Skeletal muscle cell (primary cell): ENCODE data around the gene STX18.

ENCODE experiments used
- DNase-seq: peaks from one replicate; pipeline ENCODE4 v3.0.0-alpha.2; 2010; ENCODE audit warnings: low read depth
- H3K4me3 ChIP-seq: 2 replicates; pipeline ENCODE4 v1.5.1; 2011; ENCODE audit warnings: low read depth, mild to moderate bottlenecking, control low read depth, low read length, moderate library complexity

The STX18 gene

DNA sequence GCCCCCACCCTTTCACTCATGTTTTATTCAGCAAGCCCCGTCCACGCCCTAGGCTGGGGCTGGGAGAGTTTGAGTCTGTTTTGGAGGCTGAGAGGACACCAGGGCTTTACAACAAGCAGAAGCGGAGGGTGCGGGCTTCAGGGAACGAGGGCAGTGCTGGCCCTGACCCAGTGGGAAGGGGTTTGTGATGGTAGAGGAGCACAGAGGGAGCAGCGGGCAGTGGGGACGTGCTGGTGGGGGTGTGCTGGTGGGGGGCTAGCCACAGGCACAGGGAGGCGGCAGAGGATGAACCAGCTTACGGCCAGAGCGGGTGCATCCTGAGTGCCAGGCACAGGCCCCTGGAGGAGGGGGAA lies 128.5 kb downstream of the STX18 start:
- H3K4me3 ChIP-seq = no peak overlapping the region
- no peak for DNase-seq

DNA sequence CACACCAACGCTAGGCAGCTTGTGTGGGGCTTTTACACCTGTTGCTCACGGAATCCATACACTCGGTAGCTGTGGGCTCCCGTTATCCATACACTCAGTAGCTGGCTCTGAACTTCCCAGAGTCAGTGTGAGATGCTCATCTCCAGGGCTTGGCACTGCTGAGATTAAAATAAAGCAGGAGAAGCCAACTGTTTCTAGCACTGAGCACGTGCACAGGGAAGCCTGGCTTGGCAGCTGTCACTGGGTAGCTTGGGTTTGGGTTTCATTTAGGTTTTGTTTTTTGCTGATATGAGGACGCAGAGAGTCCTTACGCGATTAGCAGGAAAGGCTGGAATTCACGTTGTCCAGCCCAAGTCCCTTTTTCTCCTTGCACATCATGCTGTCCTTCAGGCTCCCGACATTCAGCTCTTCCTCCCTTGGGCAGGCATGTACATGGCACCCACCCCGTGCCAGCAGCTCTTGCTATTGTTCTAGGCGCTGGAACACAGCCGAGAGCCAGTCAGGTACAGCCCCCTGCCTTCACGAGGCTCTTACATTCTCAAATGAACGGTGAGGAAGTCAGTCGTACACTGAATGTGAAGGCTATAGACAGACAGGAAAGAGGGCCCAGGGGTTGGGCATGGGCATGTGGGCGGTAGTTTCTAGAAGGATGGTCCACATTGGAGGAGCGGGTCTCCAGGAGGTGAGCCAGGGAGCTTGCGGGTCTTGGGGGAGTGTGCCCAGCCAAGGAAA lies 129.0 kb downstream of the STX18 start:
- H3K4me3 ChIP-seq = no peak overlapping the region
- DNase-seq = no peak

DNA sequence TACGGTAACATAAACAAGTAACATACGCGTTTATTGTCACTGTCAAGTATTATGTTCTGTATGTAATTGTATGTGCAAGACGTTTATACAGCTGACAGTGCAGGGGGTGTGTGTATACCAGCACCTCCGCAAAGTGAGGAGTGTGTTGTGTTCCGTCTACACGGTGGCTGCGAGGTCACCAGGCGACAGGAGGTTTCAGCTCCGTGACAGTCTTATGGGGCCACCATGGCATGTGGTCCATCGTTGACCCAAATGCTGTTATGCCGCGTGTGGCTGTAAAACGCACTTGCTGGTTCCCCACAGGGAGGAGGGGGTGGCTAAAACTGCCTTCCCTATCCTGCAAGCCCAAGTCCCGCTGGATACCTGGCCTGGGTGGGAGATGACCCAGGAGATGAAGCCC lies 129.9 kb downstream of the STX18 start:
- DNase-seq = no peak
- no peak overlapping the region for H3K4me3 ChIP-seq

DNA sequence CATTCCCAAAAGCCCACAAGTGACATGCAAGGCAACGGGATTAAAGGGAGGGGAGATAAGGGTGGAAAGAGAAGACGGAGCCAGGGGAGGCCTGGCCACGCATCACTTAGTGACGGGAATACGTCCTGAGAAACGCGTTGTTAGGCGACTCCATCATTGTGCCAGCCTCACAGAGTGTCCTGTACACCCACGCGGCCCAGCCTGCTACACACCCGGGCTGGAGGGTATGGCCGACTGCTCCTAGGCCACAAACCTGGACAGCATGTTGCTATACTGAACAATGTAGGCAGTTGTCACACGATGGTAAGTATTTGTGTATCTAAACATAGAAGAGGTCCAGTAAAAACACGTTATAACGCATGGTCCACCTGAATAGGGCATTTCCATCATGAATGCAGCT lies 131.6 kb downstream of the STX18 start:
- no peak for DNase-seq
- H3K4me3 ChIP-seq = no peak overlapping the region

DNA sequence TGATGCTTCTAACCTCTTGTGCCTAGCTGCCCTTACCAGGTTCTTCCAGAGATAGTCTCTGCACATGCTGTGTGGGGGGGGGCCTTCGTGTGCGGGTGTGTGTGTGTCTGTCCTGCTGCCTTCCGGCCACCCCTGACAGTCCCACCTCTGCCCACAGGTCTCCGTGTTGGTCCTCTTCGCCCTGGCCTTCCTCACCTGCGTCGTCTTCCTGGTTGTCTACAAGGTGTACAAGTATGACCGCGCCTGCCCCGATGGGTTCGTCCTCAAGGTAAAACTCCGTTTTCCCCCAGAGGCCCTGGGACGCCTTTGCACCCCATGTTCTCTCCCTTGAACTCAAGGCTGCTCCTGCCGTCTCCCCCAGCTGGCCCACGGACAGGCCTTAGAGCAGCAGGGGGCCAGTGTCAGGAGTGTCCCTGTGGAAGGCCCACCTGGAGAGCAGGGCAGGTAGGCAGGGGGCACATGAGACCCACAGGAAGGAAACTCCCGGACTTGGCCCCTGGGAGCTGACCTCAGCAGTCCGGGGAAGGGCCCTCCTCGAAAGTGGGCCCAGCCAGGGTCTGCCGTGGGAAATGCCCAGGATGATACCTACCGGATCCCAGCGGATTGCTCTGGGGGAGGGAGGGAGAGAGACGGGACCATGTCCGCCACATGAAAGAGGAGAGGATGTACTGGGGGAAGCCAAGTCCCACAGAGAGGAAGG lies 132.3 kb downstream of the STX18 start:
- no peak for DNase-seq
- no peak overlapping the region for H3K4me3 ChIP-seq

DNA sequence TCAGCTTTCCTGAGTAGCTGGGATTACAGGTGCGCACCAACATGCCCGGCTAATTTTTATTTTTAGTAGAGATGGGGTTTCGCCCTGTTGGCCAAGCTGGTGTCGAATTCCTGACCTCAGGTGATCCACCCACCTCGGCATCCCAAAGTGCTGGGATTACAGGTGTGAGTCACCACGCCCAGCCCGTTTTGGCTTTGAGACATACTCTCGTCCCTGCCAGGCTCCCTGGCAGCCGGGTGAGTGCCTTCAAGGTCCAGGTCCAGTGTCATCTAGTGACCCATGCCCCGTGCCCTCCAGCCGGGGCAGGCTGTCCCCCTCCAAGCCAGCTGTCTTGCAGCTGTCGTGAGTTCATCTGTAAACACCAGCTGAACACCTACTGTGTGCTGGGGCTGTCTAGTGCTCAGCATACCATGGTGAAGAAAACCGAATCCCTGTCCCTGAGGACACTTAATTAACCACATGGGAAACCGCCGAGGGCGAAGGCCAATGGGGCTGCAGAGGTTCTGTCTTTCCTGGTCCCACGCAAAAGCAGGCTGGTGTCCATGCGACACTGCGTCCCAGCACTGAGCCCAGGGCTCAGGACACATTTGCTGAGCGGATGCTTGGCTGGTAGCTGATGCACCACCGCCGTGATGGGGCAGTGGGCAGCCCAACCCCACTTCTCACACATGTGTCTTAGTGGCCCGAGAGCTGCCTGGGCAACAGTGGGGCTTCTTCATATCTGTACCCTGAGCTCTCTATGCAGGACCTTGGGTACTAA lies 133.1 kb downstream of the STX18 start:
- DNase-seq = no peak
- H3K4me3 ChIP-seq = no peak overlapping the region

DNA sequence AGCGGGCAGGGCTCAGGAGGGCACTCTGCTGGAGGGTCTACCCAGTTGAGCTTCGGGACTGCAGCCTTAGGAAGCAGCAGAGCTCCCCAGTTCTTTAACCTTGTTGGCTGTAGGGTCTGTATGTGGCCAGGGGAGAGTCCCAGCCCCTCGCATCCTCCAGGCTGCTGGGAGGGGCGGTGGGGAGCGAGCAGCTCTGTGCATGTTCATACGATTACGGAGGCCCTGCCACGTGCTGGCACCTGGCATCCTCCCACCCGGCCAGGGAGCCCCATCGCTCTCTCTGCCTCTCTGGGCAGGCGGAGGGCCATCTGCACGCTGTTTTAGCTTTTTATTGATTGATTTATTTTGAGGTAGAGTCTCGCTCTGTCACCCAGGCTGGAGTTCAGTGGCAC lies 133.7 kb downstream of the STX18 start:
- DNase-seq = no peak
- no peak overlapping the region for H3K4me3 ChIP-seq

DNA sequence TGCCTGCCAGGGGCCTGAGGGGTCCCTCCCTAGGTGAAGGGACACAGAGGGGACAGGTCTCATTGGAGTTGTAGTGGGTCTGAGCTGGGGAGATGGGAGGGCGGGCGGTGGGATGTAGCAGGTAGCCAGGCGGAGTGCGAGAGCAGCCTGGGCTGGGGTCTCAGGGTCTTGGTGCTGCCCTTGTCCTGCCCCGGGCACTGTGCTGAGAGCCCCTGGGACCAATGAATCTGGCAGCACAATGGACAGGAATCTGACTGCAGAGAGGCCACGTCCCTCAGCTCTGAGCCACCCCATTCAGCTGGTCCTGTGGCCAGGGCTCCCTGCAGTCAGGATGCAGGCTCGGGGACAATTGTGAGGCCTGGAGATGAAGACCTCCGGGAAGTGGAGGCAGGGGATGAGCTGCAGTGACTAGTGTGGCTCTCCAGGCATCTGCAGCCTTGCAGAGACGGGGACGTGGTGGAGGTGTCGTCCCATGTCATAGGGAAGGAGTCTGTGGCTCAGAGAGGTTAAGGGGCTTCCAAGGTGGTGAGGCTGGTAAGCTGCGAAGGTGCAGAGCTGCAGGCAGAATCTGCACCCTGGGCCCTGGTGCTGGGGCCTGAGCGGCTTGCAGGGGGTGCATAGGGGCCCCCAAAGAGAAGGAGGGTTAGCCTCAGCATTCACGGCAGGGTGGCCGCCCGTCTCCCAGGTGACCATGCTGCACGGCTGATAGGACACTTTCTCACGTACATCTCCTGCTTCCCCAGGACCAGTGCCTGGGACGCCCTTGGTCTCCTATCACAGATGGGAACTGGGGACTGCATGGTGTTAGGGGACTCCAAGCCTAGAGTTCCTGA lies 134.3 kb downstream of the STX18 start:
- DNase-seq = no peak
- no peak overlapping the region for H3K4me3 ChIP-seq

DNA sequence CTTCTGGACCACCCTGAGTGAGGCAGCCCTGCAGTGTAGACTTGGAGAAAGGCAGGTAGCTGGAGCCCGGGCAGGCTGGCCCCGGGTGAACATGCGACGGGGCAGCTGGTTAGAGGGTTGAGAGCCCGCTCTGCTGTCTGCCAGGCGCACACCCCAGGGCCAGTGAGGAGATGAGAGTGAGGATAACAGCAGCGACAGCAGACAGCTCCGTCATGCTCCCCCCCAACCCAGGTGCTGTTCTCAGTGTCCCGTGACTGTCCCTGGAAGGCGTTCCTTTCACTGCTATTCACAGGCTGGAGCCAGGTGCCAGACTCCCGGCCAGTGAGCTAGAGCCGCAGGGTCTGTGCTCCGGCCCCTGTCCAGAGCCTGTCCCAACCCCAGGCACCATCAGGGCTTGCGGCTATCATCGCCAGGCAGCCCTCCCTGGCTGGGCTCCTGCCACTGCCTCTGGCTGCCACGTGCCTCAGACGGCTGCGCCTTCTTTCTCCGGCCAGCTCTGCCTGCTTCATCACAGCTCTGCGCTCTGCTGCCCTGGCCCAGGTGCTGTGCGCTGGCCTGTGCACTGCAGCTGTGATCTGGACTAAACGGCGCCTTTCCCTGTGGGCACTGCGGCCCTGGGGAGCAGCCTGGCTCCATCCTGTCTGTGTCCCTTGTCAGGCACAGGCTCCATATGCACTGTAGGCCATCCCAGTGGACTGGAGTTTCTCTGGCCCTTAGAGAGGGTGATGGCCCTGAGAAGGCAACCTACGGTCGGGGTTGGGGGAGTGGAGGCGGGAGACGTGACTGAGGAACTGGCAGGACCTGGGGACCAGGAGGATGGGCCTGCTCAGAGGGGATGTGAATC lies 135.2 kb downstream of the STX18 start:
- no peak for DNase-seq
- H3K4me3 ChIP-seq = no peak overlapping the region

DNA sequence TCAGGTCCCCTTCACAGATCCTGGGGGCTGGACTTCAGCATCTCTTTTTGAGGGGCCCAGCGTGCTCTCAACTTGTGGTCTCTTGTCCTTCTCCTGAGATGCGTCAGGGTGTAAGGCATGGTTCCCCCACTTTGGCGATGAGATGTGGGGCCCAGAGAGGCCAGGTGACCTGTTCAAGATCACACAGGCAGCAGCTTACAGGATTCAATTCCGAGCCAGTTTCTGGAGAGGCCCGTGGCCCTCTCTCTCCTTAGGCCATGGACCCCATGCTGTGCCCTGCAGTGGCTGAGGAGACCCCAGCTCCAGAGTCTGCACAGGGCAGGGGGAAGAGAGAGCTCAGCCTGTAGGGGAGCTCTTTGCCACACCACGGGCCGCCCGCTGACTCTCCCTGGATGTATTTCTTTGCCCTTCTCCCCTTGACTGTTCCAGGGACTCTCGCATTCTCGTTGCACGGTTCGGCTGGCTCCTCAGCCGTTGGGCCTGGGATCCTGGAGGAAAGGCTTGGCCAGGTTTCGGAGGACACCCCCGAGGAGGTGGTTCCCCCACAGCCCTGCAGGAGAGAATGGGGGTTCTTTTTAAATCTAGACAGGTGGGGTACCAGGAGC lies 136.4 kb downstream of the STX18 start:
- H3K4me3 ChIP-seq = no peak overlapping the region
- no peak for DNase-seq

DNA sequence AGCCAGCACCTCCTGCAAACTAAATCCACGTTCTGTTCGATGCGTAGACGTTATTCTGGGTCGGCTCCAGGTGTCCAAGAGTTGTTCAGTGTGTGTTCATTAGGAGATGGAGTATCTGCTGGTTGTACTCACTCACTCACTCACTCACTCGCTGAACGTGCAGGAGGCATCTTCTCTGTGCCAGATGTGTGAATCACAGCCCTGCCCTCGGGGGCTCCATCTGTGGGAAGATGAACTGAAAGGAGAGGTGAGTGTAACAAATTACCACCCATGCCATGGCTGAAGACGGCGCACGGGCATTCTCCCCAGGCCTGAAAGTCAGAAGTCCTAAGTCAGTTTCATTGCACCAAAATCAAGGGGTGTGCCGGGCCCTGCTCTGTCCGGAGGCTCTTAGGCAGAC lies 138.9 kb downstream of the STX18 start:
- H3K4me3 ChIP-seq = no peak overlapping the region
- no peak for DNase-seq

DNA sequence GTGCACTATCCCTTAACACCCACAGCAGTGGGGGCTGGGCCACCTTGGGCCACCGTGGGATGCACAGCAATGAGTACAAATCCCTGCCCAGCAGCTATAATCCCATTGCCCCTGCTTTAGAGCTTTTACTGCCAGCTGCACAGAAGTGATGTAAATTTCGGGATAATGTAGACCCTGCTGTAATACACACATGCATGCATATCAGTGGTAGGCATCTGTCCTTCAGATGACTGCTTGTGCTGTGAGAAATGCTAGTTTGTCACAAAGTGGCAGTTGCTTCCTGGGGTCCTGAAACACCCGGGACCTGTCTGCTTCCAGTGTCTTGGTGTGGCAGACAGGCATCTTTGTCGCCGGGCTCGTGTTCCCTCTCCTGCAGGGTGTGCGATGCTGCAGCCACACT lies 140.8 kb downstream of the STX18 start:
- DNase-seq = no peak
- H3K4me3 ChIP-seq = no peak overlapping the region

DNA sequence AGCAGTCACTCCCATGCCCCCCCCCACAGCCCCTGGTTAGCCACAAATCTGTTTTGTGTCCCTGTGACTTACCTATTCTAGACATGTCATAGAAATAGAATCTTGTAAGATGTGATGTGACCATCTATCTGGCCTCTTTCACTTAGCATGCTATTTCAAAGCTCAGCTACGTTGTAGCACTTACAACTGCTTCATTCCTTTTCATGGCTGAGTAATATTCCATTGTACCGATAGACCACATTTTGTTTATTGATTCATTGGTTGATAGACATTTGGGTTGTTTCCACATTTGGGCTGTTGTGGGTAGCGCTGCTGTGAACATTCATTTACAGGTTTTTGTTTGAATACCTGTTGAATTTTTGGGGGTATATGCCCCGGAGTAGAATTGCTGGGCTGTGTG lies 143.4 kb downstream of the STX18 start:
- no peak overlapping the region for H3K4me3 ChIP-seq
- no peak for DNase-seq

DNA sequence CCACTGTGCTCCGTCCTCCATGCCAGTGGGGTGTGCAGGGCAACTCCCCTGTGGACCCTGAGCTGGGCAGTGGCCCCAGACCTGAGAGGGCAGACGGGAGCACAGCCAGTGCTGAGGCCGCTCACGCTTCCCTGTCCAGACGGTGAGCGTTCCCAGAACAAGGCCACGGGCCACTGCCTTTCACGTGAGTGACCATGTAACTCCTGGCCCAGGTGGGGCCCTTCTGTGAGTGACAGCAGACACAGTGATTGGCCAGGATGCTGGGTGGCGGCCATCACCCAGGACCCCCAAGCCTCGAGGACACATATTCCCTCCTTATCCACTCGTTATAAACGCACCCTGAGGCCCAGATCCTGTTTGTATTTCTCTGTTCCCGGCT lies 144.4 kb downstream of the STX18 start:
- no peak overlapping the region for H3K4me3 ChIP-seq
- no peak for DNase-seq

DNA sequence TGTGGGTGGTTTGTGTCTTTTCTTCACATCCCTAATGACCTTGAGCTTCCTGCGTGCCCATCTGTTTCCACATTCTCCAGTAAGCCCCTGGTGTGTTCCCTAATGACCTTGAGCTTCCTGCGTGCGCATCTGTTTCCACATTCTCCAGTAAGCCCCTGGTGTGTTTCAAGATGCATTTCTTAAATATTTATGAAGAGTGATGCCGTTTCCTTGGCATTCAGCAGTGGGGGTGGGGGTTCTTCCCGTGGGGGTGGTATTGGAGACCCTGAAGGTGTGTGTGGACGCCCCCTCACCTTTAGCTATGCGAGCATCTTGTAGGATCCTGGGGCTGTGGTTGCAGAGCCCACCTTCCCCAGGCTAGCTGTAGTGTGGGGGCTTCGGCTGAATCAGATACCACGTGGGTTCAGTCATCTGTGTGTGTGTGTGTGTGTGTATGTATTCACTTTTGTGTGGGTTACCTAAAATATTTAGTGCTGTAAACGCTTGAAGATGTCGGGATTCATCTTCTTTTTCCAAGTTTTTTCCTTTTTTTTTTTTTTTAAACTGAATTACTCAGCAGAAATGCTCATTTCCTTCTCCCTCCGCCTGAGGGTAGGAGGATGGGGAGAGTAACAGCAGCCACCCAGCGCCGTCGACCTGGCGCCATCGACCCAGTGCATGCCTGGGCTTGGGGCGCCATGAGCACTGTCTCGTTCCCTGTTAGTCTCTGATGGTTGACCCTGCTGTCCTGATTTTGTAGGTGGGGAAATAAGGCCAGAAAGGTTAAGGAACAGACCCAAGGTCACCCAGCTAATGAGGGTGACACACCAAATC lies 145.0 kb downstream of the STX18 start:
- no peak for DNase-seq
- no peak overlapping the region for H3K4me3 ChIP-seq

DNA sequence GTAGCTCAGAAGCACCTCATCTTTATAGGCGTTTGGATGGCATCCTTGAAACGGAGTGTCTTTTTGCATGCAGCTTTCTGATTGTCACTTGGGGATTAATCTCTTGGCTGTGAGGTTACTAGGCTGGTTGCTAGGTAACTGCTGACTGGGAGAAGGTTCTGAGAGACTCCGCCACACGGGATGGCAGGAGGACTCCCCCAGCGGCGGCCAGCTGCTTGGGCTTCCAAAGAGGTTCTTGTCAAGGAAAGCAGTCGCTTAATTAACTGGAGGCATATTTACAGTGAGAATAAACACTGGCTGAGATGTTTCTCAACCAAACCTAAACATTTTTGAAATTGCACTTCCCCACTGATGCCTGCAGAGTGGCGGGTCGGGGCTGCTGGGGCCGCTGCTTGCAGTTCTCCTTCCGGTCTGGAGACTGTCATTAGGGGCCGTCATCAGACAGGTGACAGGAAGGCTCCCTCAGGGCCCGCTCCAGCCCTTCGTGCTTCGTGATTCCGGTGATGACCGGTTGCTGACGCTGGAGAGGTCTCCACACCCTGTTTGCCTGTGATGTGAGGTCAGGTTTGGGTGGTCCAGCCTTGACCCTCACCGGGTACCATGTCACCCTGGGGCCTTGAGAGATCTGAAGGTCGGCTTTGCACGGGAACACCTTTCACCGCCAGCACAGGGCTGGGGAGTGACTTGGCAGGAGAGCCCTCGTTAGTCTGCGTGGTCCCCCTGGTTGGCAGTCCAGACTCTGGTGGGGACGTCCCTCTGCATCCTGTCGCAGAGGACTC lies 145.8 kb downstream of the STX18 start:
- no peak overlapping the region for H3K4me3 ChIP-seq
- no peak for DNase-seq

DNA sequence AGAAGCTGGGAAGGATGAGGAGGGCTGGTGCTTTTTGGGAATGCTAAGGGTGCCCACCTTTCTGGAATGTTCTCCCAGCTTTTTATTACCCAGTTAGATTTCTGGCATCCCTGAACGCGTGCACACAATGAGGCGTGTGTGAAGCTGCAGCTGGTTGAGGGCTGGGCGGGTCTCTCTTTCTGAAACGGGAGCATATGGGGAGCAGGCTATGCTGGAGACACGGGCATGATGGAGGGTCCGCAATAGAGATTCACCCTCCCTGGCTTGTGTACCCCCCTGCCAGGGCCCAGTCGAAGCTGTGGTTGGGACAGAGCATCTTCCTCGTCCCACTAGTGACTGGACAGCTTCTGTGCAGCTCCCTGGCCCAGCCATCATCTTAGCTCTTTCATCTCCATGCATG lies 146.5 kb downstream of the STX18 start:
- no peak for DNase-seq
- no peak overlapping the region for H3K4me3 ChIP-seq
